GM03348 (cell line): Measurements from ENCODE around the gene GLIPR1L2.
A peak's percentile ranks its signal among the peaks of the same experiment; 100 is the strongest.
"Not testable (repeated sequence)": the region's sequence is repeated elsewhere in the genome, so short reads cannot be mapped to it uniquely, and the experiment has no call there.

Source experiments
- DNase-seq: peaks from one replicate; pipeline ENCODE4 v3.0.0; 2012; ENCODE audit warnings: low spot score

The GLIPR1L2 gene

DNA sequence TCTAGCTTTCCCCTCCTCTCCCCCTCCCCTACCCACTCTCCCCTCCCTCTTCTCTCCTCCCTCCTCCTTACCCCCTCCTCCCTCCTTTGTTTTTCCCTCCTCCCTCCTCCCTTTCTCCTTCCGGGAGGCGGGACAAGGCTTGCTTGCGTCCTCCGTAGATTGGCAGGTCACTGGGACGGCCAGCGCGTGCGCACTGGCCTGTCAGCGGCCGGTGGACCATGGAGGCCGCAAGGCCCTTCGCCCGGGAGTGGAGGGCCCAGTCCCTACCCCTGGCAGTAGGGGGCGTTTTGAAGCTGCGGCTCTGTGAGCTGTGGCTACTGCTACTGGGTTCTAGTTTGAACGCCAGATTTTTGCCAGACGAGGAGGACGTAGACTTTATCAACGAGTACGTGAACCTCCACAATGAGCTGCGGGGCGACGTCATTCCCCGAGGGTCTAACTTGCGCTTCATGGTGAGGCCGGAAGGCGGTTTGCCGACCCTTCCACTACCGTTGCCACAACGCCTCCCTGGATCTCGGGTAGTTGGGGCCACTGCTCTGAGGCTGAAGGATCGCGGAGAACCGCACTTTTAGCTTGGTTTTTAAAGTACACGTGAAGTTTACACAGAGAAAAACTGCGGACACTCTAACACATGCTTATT is at the start of gene GLIPR1L2:
GLIPR1L2 (plus strand) TSS at position 191 of the 640 bp plus-strand sequence; CDS start at position 219, 28 bp downstream.
- DNase-seq, result peak; percentile 96

GRCh38 chr12:75341873-75342272 is 49.0 kb upstream of the GLIPR1L2 start:
- no peak for DNase-seq

GRCh38 chr12:75345531-75345930 is 45.4 kb upstream of the GLIPR1L2 start:
- DNase-seq, result no peak

DNA sequence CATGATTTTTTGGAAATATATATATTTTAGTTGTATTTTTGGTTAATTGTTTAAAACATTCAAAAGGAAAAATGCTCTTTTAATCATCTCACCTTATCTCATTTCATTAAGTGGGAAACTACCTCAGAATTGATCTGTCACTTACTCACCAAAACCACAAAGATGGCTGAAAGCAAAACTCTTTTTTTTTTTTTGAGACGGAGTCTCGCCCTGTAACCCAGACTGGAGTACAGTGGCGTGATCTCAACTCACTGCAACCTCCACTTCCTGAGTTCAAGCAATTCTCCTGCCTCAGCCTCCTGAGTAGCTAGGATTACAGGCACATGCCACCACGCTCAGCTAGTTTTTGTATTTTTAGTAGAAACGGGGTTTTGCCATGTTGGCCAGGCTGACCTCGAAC is 44.7 kb upstream of the GLIPR1L2 start:
- DNase-seq, result not testable (repeated sequence)

DNA sequence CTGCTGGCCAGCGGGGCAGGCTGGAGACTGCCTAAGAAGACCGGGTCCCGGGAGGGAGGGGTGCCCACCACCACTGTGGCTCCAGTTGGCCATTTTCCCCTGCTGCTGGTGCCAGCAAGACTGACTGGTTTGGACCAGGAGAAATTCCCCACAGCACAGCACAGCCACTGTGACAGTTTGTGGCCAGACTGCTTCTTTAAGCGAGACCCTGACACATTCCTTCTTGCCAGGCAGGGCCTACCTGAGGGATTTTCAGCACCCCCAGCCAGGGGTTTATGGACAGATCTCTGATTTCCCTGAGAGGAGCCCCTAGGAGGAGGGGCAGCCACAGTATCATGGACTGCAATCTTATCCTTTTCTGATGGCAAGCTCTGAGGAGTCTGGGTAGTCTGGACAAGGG is 40.9 kb upstream of the GLIPR1L2 start:
- no peak for DNase-seq

- no peak for DNase-seq
Measured at GRCh38 chr12:75350413-75350812, 40.5 kb upstream of the GLIPR1L2 start.

DNA sequence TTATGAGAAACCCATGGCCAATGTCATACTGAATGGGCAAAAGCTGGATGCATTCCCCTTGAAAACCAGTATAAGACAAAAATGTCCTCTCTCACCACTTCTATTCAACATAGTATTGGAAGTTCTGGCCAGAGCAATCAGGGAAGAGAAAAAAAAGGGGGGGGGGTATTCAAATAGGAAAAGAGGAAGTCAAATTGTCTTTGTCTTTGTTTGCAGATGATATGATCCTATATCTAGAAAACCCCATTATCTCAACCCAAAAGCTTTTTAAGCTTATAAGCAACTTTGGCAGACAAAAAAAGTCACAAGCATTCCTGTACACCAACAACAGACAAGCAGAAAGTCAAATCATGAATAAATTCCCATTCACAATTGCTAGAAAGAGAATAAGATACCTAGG is 36.9 kb upstream of the GLIPR1L2 start:
- no peak for DNase-seq

DNA sequence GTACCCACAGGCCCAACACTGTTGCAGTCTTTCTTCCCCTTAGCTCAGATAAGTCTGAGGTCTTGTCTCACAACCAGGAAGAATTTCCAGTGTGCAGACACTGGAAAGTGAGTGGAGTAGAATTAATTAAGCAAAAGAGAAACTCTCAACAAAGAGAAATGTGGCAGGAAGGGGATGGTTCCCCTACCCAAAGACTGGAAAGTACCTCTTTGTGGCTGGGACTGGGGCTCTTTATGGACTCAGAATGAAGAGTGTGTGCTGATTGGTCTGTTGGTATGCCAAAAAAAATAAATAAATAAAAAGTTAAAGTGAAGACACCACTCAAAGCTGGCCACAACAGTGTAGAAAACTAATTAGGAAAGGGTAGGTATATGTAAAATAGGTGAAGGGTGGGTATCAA is 30.0 kb upstream of the GLIPR1L2 start:
- DNase-seq, result no peak

DNA sequence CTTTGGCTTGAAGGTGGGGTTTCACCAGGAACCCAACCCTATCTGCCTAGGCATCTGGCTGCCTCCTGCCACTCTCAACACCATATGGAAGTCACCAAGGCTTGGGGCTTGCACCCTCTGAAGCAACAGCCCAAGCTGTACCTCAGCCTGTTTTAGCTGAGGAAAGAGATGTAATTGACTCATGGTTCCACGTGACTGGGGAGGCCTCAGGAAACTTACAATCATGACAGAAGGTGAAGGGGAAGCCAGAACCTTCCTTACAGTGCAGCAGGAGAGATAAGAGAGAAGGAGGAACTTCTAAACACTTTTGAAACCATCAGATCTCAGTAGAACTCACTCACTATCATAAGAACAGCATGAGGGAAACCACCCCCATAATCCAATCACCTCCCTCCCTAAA is 29.5 kb upstream of the GLIPR1L2 start:
- DNase-seq, result no peak

GRCh38 chr12:75364919-75365318 is 26.0 kb upstream of the GLIPR1L2 start:
- DNase-seq, result peak; percentile 27

DNA sequence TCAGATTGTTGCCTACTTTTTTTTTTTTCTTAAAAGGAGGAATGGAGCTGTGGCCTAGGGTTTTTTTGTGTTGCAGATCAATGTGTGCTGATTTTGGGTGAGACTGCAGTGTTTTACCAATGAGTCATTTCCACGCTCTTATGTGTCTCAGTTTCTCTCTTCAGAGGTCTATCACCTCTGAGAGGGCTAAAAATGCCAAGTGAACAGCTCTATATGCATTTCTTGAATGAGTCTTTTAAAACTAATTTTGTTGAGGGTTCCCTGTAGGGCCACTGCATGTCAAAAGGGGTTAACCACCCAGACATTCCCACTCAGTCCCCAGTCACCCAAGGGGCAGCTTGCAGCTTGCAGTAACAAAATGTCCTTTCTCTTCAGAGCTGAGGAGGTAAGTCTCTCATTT is 24.3 kb upstream of the GLIPR1L2 start:
- DNase-seq, result no peak

DNA sequence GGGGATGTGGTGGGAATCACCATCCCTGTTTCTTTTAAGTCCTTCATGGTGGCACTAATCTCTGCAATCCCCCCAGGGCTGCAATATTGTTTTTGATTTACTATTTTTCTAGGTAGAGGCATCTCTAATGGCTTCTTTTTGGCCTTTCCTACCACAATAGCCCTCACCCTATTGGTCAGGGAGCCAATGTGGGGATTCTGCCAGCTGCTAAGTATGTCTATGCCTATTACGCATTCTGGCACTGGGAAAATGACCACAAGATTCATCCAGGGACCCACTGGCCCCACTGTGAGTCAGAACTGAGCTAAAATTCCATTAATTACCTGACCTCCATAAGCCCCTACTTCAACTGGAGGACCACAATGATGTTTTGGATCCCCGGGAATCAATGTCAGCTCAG is 15.9 kb upstream of the GLIPR1L2 start:
- DNase-seq, result no peak

DNA sequence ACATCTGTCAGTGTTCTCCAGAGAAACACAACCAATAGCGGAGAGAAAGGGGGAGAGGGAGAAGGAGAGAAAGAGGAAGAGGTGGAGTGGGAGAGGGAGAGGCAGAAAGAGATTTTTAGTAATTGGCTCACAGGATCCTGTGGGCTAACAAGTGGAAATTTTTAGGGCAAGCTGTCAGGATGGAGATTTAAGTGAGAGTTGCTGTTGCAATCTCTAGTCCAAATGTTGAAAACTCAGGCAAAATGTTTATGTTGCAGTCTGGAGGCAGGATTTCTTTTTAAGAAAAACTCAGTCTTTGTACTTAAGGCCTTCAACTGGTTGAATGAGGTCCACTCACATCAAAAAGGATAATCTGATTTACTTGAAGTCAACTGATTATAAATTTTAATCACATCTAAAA is 12.5 kb upstream of the GLIPR1L2 start:
- DNase-seq, result peak; percentile 42

DNA sequence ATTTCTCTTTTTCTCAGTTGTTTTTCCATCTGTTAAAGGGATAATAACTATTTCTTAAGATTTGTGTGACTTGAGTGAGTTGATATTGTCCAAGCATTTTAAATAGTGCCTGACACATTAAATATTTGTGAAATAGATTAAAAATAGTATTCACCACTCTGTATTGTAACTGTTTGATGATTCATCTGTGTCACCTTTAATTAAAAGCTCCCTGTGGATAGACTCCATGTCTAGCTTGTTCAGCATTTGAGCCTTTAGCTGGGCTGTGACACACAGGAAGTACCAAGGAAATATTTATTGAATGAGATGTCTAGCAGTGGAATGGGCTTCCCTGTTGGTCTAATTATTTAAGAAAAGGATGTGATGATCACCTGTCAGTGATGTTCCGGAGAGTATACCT is 1.8 kb upstream of the GLIPR1L2 start:
- peak; percentile 12 for DNase-seq

GRCh38 chr12:75389706-75390105 is 1.2 kb upstream of the GLIPR1L2 start:
- DNase-seq, result no peak

DNA sequence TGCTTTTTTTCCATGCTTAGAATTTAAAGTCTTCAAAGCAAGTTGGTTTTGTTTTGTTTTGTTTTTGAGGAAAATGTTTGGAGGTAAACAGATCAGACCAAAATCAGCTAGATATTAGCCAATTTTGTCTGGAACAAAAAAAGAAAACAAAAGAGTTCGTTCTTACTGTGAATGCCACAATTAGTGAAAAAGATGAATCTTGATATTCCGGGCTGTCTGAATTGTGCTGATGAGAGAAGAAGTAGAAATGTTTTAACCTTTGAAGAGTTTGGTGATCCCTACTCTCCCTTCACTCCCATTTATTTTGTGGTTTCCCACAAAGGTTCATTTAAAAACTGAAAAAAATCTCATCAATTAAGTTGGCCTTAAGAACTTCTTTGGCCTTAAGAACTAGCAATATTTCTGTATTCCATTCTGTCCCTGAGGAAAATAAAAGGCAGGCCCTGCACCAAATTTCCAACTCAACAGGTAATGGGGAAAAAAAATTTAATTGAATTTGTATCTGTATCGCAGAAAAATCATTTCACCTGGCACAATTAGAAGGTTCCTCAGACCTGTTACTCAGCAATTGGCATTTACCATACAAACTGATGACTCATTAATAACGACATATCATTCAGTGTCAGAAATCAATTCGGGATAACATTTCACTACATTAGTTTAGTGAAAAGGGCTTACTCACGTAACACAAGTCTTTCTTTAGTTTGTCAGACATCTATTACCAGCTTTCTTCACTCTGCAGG is 562 bp upstream of the GLIPR1L2 start:
- DNase-seq, result no peak

GRCh38 chr12:75404231-75404630 is 13.3 kb downstream of the GLIPR1L2 start:
- no peak for DNase-seq

- no peak for DNase-seq
Measured at GRCh38 chr12:75407683-75408082, 16.8 kb downstream of the GLIPR1L2 start.

DNA sequence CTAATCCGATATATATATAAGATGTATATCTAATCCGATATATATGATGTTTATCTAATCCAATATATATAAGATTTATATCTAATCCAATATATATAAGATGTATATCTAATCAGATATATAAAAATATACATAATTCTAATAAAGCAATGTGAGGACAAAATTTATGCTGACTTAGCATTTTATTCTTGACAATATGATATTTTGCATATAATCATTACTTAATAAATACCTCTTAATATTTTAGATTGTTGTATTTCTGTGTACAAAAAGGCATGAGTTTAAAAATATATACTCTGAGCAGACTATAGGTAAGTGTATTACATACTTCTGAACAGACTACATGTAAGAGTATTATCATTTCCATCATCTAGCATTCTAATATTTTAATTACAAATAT is 18.9 kb downstream of the GLIPR1L2 start:
- no peak for DNase-seq

DNA sequence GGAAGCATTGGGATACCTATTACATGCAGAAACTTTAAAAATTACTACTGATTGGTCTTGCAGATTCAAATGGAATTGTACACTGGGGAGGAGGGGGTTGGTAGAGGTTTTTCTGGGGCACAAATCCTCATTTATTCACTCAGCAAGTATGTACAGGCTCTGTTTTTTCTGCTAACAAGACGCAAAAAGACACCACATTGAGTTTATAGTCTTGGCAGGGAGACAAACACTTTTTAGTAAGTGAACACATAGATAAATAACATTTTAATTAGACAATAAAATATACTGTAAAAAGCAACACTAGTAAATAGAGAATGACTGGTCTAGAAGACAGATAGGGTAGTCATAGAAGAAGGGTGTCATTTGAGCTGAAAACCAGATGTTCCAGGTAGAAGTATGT is 23.8 kb downstream of the GLIPR1L2 start:
- DNase-seq, result no peak

DNA sequence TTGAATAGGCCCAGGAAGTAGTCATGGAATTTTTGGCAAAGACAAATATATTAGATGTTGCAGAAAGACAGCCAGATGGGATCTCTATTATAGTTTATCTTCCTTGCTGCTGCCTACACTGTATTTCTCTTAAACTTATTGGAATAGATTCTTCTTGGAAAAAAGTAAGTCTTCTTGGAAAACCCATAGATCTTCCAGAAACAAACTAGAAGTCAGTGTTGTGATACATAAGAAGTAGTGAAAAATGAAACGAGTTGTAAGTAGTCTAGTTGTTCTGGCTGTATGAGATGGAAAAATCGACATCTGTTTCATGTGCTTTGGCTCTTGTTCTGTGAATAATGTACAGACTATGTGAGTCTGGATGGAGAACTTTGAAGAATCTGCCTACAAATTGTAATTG is 29.0 kb downstream of the GLIPR1L2 start:
- DNase-seq, result no peak

- DNase-seq, result no peak
Measured at GRCh38 chr12:75427491-75427890, 36.6 kb downstream of the GLIPR1L2 start.

DNA sequence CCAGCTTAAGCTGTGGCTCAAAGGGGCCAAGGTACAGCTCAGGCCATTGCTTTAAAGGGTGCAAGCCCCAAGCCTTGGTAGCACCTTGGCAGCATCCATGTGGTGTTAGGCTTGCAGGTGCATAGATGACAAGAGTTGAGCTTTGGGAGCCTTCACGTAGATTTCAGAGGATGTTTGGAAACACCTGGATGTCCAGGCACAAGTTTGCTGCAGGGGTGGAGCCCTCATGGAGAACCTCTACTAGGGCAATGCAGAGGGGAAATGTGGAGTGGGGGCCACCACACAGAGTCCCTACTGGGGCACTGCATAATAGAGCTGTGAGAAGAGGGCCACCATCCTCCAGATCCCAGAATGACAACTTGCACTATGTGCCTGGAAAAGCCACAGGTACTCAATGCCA is 37.9 kb downstream of the GLIPR1L2 start:
- DNase-seq, result no peak

GRCh38 chr12:75432924-75433323 is 42.0 kb downstream of the GLIPR1L2 start:
- no peak for DNase-seq
